Activated naive CD4-positive, alpha-beta T cell treated with anti-CD3 and anti-CD28 coated beads, Interleukin-2, amount 50 U/mL, for 16 hours (primary cell): ENCODE results near the gene TRMT5.

Experiments used
- DNase-seq: peaks from one replicate; pipeline ENCODE4 v3.0.0-alpha.2; 2020

Gene TRMT5

GRCh38 chr14:60980811-60981632, at the start of gene TRMT5, which contains the start of gene SLC38A6:
TSS of gene TRMT5 (minus strand) at chr14:60981079. CDS start at chr14:60980973, 106 bp downstream.
TSS of gene SLC38A6 (plus strand) at chr14:60981245. CDS start at chr14:60981278, 33 bp downstream.
- peak; percentile 87 for DNase-seq

- no peak for DNase-seq
Measured at GRCh38 chr14:61026526-61026925, 45.6 kb upstream of the TRMT5 start.

GRCh38 chr14:61025251-61026223, 44.7 kb upstream of the TRMT5 start:
- DNase-seq, result peak; percentile 34

- no peak for DNase-seq
Measured at GRCh38 chr14:61019537-61019936, 38.7 kb upstream of the TRMT5 start.

GRCh38 chr14:61003571-61003970, 22.7 kb upstream of the TRMT5 start:
- no peak for DNase-seq

GRCh38 chr14:60999536-60999935, 18.7 kb upstream of the TRMT5 start:
- no peak for DNase-seq

- no peak for DNase-seq
Measured at GRCh38 chr14:60998617-60999016, 17.7 kb upstream of the TRMT5 start.

GRCh38 chr14:60989599-60989998, 8.7 kb upstream of the TRMT5 start:
- no peak for DNase-seq

GRCh38 chr14:60986500-60986899, 5.6 kb upstream of the TRMT5 start:
- DNase-seq, result no peak

GRCh38 chr14:60984196-60984595, 3.3 kb upstream of the TRMT5 start:
- DNase-seq, result no peak

- no peak for DNase-seq
Measured at GRCh38 chr14:60981633-60982455, 965 bp upstream of the TRMT5 start.

- DNase-seq, result no peak
Measured at GRCh38 chr14:60977847-60978246, 3.0 kb downstream of the TRMT5 start.

- no peak for DNase-seq
Measured at GRCh38 chr14:60975551-60975950, 5.3 kb downstream of the TRMT5 start.

- DNase-seq, result no peak
Measured at GRCh38 chr14:60974090-60974651, 6.7 kb downstream of the TRMT5 start.

- no peak for DNase-seq
Measured at GRCh38 chr14:60973070-60973469, 7.8 kb downstream of the TRMT5 start.

- DNase-seq, result no peak
Measured at GRCh38 chr14:60972295-60972694, 8.6 kb downstream of the TRMT5 start.

- DNase-seq, result no peak
Measured at GRCh38 chr14:60971271-60971670, 9.6 kb downstream of the TRMT5 start.

- no peak for DNase-seq
Measured at GRCh38 chr14:60970146-60970545, 10.7 kb downstream of the TRMT5 start.

- DNase-seq, result no peak
Measured at GRCh38 chr14:60968671-60969070, 12.2 kb downstream of the TRMT5 start.

GRCh38 chr14:60968099-60968498, 12.8 kb downstream of the TRMT5 start:
- no peak for DNase-seq

GRCh38 chr14:60965402-60965801, 15.5 kb downstream of the TRMT5 start:
- no peak for DNase-seq

- no peak for DNase-seq
Measured at GRCh38 chr14:60964904-60965303, 16.0 kb downstream of the TRMT5 start.
